ENCODE data around the gene MED13L. TPM values are rescaled to one million over a fixed set of nuclear protein-coding genes. Genes with fewer than 3 reads are reported as not detected.

The MED13L gene
- polyA plus RNA-seq, 2 donors, result 15.0 to 16.8 TPM

DNA sequence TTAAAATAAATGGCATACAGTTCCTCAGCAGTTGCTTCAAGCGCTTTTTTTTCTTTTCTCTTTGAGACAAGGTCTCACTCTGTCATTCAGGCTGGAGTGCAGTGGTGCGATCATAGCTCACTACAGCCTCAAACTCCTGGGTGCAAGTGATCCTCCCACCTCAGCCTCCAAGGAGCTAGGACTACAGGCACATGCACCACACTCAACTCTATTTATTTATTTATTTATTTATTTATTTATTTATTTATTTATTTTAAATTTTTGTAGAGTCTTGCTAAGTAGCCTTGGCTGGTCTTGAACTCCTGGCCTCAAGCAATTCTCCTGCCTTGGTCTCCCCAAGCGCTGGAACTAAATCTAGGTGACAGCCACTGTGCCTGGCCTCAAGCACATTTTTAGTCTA lies 132.0 kb downstream of the MED13L start:
- H3K27me3 ChIP-seq (ENCODE audit: control insufficient read depth in 1 of 2, insufficient read depth in 2 of 2, low read length in 2 of 2), result no peaks in the 10 kb centered on the region
- 98 to 99% methylated on average over 3 of the region's 3 CpGs for WGBS, 2 donors
- H3K36me3 ChIP-seq (ENCODE audit: control insufficient read depth in 2 of 2, insufficient read depth in 2 of 2, low read length in 1 of 2), result no peaks in the 10 kb centered on the region
- no peak overlapping the region for H3K4me3 ChIP-seq (ENCODE audit: low read depth in 1 of 2, low read length in 2 of 2)
- H3K4me1 ChIP-seq (ENCODE audit: control insufficient read depth in 2 of 2, insufficient read depth in 2 of 2, low read length in 1 of 2), result peaks cover 0 to 5% of the 10 kb centered on the region in 2 donors
- H3K27ac ChIP-seq (ENCODE audit: low read depth in 2 of 2, low read length in 1 of 2), result no peak overlapping the region
- H3K9me3 ChIP-seq (ENCODE audit: control insufficient read depth in 2 of 2, insufficient read depth in 1 of 2, low read depth in 1 of 2, low read length in 1 of 2), result no peaks in the 10 kb centered on the region

DNA sequence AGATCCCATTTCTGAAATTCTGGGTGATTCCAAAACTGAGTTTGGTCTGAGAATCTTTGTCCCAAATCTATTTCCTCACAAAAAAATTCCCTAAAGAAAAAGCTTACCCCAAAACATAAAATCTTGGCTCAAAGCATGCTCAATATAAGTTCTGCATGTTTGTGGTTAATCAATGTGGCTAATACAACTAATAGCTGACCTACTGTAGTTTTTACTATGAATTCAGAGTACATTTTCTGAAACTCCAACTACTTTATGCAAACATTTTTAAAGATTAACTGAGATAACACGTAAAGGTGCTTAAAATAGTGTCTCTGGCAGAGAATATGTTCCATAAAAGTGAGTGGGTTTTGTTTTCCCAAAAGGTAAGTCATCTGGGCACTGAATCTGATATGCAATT lies 133.1 kb downstream of the MED13L start:
- Histone ChIP-seq H3K27me3 (ENCODE audit: control insufficient read depth in 1 of 2, insufficient read depth in 2 of 2, low read length in 2 of 2) (no peaks in the 10 kb centered on the region), H3K9me3 (ENCODE audit: control insufficient read depth in 2 of 2, insufficient read depth in 1 of 2, low read depth in 1 of 2, low read length in 1 of 2) (no peaks in the 10 kb centered on the region), H3K4me3 (ENCODE audit: low read depth in 1 of 2, low read length in 2 of 2) (no peak overlapping the region), H3K4me1 (ENCODE audit: control insufficient read depth in 2 of 2, insufficient read depth in 2 of 2, low read length in 1 of 2) (peaks cover 0 to 5% of the 10 kb centered on the region in 2 donors), H3K27ac (ENCODE audit: low read depth in 2 of 2, low read length in 1 of 2) (no peak overlapping the region), H3K36me3 (ENCODE audit: control insufficient read depth in 2 of 2, insufficient read depth in 2 of 2, low read length in 1 of 2) (no peaks in the 10 kb centered on the region)
- 50 to 68% methylated on average over 1 of the region's 1 CpG for WGBS, 2 donors

DNA sequence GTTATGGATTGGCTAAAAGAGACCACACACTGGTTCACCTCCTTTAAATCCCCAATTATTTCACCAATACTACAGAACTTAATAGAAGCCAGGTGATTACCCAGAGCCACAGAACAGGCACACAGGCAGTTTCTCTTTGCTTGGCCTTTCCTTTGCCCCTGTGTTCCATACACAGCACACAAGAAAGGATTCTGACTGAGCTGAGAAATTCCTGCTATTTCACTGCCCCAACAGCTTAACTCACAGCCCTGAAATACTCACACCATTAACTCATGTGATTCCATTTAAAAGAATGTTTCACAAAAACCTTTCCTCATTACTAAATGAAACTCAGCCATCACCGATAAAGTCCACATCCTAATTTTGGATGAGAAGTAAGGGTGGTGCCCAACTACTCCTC lies 133.6 kb downstream of the MED13L start:
- H3K36me3 ChIP-seq (ENCODE audit: control insufficient read depth in 2 of 2, insufficient read depth in 2 of 2, low read length in 1 of 2), result no peaks in the 10 kb centered on the region
- no peaks in the 10 kb centered on the region for H3K27me3 ChIP-seq (ENCODE audit: control insufficient read depth in 1 of 2, insufficient read depth in 2 of 2, low read length in 2 of 2)
- H3K9me3 ChIP-seq (ENCODE audit: control insufficient read depth in 2 of 2, insufficient read depth in 1 of 2, low read depth in 1 of 2, low read length in 1 of 2), result no peaks in the 10 kb centered on the region
- H3K27ac ChIP-seq (ENCODE audit: low read depth in 2 of 2, low read length in 1 of 2), result peak overlapping the region in 1 of 2 donors; percentile 48
- no peak overlapping the region for H3K4me3 ChIP-seq (ENCODE audit: low read depth in 1 of 2, low read length in 2 of 2)
- H3K4me1 ChIP-seq (ENCODE audit: control insufficient read depth in 2 of 2, insufficient read depth in 2 of 2, low read length in 1 of 2), result peaks cover 0 to 5% of the 10 kb centered on the region in 2 donors
- WGBS, 2 donors, result 63 to 65% methylated on average over 1 of the region's 1 CpG

DNA sequence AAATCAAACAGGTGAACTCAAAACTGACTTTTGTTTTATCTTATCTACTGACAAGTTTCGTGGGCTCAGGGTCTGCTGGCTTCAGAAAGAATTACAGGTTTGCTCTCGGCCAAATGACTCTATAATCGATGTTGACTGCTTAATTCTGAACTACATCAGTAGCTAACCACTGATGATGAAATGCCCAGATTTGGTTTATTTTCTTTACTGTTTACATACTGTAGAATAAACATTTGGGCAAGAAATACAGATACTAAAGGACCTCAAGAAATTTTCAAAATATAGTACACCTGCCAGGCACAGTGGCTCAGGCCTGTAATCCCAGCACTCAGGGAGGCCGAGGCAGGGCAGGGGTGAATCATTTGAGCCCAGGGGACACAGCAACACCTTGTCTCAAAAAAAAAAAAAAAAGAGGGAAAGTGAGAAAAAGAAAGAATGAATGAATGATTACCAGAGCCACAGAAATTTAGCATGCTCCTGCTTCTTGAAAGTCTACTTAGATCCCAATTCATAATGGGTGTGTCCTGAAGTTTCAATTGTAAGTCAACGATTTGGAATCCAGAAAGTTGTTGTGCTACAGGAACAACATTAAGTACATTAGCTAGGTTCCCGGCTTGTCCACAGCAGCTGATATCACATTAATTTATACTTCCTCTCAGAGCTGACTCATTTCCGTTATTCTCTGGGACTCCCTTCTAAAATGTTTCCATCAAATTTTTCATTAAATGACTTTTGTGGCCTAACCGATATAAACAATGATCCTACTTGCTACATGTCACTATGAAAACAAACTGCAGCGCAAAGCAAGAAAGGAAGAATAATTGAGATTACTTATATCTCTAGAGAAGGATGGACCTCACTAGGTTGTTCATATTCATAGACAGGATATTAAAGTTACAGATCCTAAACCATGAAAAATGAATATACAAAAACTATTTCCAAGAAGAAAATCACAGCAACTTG lies 134.3 kb downstream of the MED13L start:
- peaks cover 0 to 5% of the 10 kb centered on the region in 2 donors for H3K4me1 ChIP-seq (ENCODE audit: control insufficient read depth in 2 of 2, insufficient read depth in 2 of 2, low read length in 1 of 2)

DNA sequence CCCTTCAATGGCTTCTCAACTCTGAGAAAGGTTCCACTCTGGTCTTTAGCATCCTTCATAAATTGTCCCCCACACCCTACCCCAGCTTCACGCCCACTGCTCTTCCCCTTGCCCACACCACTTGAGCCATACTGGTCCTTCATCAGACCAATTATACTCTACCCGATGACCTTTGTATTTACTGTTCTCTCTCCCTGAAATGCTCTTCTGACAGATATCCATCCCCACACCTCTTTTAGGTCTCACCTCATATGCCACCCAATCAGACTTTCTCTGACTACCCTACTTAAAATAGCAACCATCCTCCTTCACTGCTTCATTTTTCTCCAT lies 135.7 kb downstream of the MED13L start:
- Histone ChIP-seq H3K9me3 (ENCODE audit: control insufficient read depth in 2 of 2, insufficient read depth in 1 of 2, low read depth in 1 of 2, low read length in 1 of 2) (no peaks in the 10 kb centered on the region), H3K4me3 (ENCODE audit: low read depth in 1 of 2, low read length in 2 of 2) (no peak overlapping the region), H3K36me3 (ENCODE audit: control insufficient read depth in 2 of 2, insufficient read depth in 2 of 2, low read length in 1 of 2) (no peaks in the 10 kb centered on the region), H3K27me3 (ENCODE audit: control insufficient read depth in 1 of 2, insufficient read depth in 2 of 2, low read length in 2 of 2) (no peaks in the 10 kb centered on the region), H3K27ac (ENCODE audit: low read depth in 2 of 2, low read length in 1 of 2) (no peak overlapping the region), H3K4me1 (ENCODE audit: control insufficient read depth in 2 of 2, insufficient read depth in 2 of 2, low read length in 1 of 2) (peaks cover 0 to 5% of the 10 kb centered on the region in 2 donors)
- 93 to 94% methylated on average over 2 of the region's 2 CpGs for WGBS, 2 donors

More for the DNA sequence above, 134.3 kb downstream of the MED13L start:
- peak overlapping the region in 1 of 2 donors; percentile 42 for H3K27ac ChIP-seq (ENCODE audit: low read depth in 2 of 2, low read length in 1 of 2)
- H3K4me3 ChIP-seq (ENCODE audit: low read depth in 1 of 2, low read length in 2 of 2), result no peak overlapping the region
- no peaks in the 10 kb centered on the region for H3K27me3 ChIP-seq (ENCODE audit: control insufficient read depth in 1 of 2, insufficient read depth in 2 of 2, low read length in 2 of 2)
- no peaks in the 10 kb centered on the region for H3K9me3 ChIP-seq (ENCODE audit: control insufficient read depth in 2 of 2, insufficient read depth in 1 of 2, low read depth in 1 of 2, low read length in 1 of 2)
- WGBS, 2 donors, result 44 to 48% methylated on average over 9 of the region's 9 CpGs
- H3K36me3 ChIP-seq (ENCODE audit: control insufficient read depth in 2 of 2, insufficient read depth in 2 of 2, low read length in 1 of 2), result no peaks in the 10 kb centered on the region

DNA sequence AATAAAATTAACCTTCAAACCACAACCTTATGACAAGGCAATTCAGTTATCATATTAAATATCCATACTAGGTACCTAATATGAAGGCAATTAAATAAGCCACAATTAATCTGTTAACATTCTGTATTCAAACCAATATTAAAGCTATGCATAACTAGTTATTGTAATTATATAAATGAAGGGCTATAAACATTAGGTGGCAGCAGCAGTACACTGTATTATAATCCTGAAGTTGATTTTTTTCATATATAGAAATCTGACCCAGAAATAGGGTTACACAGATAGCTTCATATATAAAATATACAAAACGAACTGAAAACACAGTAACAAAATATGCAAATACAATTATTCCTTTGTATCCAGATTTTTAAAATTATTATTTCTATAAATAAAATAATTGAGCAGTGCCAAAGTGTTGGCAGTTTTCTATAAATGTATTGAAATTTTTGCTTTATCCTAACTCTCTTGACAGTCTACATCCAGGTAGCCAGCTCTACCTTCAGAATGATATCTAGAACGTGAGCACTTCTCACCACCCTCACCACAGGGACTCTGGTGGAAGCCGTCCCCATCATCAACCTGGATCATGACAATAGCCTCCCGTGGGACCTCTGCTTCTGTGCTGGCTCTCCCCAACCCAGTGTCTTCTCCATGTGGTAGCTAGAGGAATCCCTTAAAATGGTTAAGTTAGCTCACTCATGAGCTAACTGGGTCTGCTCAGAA lies 136.2 kb downstream of the MED13L start:
- Histone ChIP-seq H3K36me3 (ENCODE audit: control insufficient read depth in 2 of 2, insufficient read depth in 2 of 2, low read length in 1 of 2) (no peaks in the 10 kb centered on the region), H3K27ac (ENCODE audit: low read depth in 2 of 2, low read length in 1 of 2) (no peak overlapping the region), H3K4me1 (ENCODE audit: control insufficient read depth in 2 of 2, insufficient read depth in 2 of 2, low read length in 1 of 2) (peaks cover 0 to 5% of the 10 kb centered on the region in 2 donors), H3K27me3 (ENCODE audit: control insufficient read depth in 1 of 2, insufficient read depth in 2 of 2, low read length in 2 of 2) (no peaks in the 10 kb centered on the region), H3K4me3 (ENCODE audit: low read depth in 1 of 2, low read length in 2 of 2) (no peak overlapping the region), H3K9me3 (ENCODE audit: control insufficient read depth in 2 of 2, insufficient read depth in 1 of 2, low read depth in 1 of 2, low read length in 1 of 2) (no peaks in the 10 kb centered on the region)
- 77% methylated on average over 4 of the region's 4 CpGs for WGBS, 2 donors

DNA sequence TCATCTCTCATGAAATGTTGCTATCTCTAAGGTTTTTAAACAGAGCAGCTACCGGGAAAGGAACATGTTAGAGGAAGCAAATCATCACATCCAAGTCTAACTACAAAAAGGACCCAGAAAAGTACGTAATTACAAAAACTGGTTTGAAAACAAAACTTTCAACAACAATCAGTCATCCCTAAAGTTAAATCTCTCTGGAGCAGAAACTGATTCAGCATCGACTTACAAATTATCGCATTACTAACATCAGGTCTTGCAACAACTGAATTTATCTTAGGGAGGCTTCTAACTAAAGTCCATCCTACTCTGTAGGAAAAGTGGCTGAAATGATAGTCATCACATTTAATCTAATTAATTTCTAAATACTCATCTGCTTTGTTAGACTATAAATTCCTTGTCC lies 137.0 kb downstream of the MED13L start:
- peaks cover 0 to 5% of the 10 kb centered on the region in 2 donors for H3K4me1 ChIP-seq (ENCODE audit: control insufficient read depth in 2 of 2, insufficient read depth in 2 of 2, low read length in 1 of 2)
- no peaks in the 10 kb centered on the region for H3K36me3 ChIP-seq (ENCODE audit: control insufficient read depth in 2 of 2, insufficient read depth in 2 of 2, low read length in 1 of 2)
- 77 to 79% methylated on average over 4 of the region's 4 CpGs for WGBS, 2 donors
- no peak overlapping the region for H3K4me3 ChIP-seq (ENCODE audit: low read depth in 1 of 2, low read length in 2 of 2)
- no peak overlapping the region for H3K27ac ChIP-seq (ENCODE audit: low read depth in 2 of 2, low read length in 1 of 2)
- H3K27me3 ChIP-seq (ENCODE audit: control insufficient read depth in 1 of 2, insufficient read depth in 2 of 2, low read length in 2 of 2), result no peaks in the 10 kb centered on the region
- no peaks in the 10 kb centered on the region for H3K9me3 ChIP-seq (ENCODE audit: control insufficient read depth in 2 of 2, insufficient read depth in 1 of 2, low read depth in 1 of 2, low read length in 1 of 2)

DNA sequence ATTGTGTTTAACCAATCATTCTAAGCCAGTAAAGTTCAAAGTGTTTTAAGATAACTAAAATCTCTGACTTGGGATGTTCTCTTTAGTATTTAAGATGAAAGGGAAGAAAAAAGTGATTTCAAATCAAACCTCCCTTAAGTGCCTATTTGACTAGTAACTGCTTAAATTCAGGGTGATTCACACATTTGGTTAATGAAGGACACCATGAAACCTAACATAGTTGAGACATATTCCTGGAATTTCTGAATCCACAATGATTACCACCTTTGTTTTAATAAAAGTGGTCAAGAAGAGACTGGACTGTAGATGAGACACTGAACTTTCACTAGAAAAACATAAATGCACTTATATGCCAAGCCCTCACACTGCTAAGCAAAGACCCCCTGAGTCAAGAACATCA lies 138.7 kb downstream of the MED13L start:
- H3K27me3 ChIP-seq (ENCODE audit: control insufficient read depth in 1 of 2, insufficient read depth in 2 of 2, low read length in 2 of 2), result no peaks in the 10 kb centered on the region
- H3K27ac ChIP-seq (ENCODE audit: low read depth in 2 of 2, low read length in 1 of 2), result no peak overlapping the region
- H3K4me3 ChIP-seq (ENCODE audit: low read depth in 1 of 2, low read length in 2 of 2), result no peak overlapping the region
- no peaks in the 10 kb centered on the region for H3K9me3 ChIP-seq (ENCODE audit: control insufficient read depth in 2 of 2, insufficient read depth in 1 of 2, low read depth in 1 of 2, low read length in 1 of 2)
- no peaks in the 10 kb centered on the region for H3K36me3 ChIP-seq (ENCODE audit: control insufficient read depth in 2 of 2, insufficient read depth in 2 of 2, low read length in 1 of 2)
- H3K4me1 ChIP-seq (ENCODE audit: control insufficient read depth in 2 of 2, insufficient read depth in 2 of 2, low read length in 1 of 2), result peaks cover under 1 to 6% of the 10 kb centered on the region in 2 donors

DNA sequence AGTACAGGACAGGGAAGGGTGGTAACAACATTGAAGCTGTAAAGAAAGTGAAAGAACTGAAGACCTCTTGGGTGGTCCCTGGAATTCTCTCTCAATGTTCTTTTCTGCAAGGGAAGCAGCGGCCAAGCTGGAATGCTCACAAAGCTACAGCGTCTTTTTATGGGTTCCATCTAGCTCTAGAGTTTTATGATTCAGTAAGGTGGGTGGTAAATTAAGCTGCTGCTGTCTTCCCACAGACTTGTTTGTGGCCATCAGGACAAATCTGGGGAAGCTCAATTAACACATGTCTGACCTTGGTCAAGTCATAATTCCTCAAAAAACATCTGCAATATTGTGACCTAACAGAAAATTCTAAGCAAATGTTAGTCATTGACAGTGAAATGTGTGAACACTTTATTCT lies 139.1 kb downstream of the MED13L start:
- Histone ChIP-seq H3K27me3 (ENCODE audit: control insufficient read depth in 1 of 2, insufficient read depth in 2 of 2, low read length in 2 of 2) (no peaks in the 10 kb centered on the region), H3K9me3 (ENCODE audit: control insufficient read depth in 2 of 2, insufficient read depth in 1 of 2, low read depth in 1 of 2, low read length in 1 of 2) (no peaks in the 10 kb centered on the region), H3K4me3 (ENCODE audit: low read depth in 1 of 2, low read length in 2 of 2) (no peak overlapping the region), H3K27ac (ENCODE audit: low read depth in 2 of 2, low read length in 1 of 2) (no peak overlapping the region), H3K36me3 (ENCODE audit: control insufficient read depth in 2 of 2, insufficient read depth in 2 of 2, low read length in 1 of 2) (no peaks in the 10 kb centered on the region), H3K4me1 (ENCODE audit: control insufficient read depth in 2 of 2, insufficient read depth in 2 of 2, low read length in 1 of 2) (peaks cover 3 to 8% of the 10 kb centered on the region in 2 donors)
- WGBS, 2 donors, result 65 to 83% methylated on average over 2 of the region's 2 CpGs
